Activated CD8-positive, alpha-beta memory T cell treated with anti-CD3 and anti-CD28 coated beads, Interleukin-2, amount 50 U/mL, for 4 hours (primary cell): Measurements from ENCODE around the gene LRRC10B.

ENCODE experiments used
- DNase-seq: peaks from one replicate; pipeline ENCODE4 v3.0.0-alpha.2; 2020

LRRC10B gene

DNA sequence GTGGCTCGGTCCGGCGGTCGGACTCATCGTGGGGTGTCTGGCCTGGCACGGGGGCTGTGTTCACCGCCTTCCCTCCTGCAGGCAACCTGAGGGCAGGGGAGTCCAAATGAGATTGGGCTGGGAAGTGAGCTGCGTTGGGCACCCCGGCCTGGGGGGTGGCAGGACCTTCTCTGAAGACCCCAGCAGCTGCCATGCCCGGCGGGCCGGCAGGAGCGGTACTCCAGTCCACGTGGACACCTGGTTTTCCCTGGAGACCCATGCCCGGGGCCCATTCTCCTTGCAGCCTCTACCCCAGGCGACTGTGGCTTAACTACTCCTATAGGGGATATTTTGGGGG is 24.5 kb downstream of the LRRC10B start:
- no peak for DNase-seq

DNA sequence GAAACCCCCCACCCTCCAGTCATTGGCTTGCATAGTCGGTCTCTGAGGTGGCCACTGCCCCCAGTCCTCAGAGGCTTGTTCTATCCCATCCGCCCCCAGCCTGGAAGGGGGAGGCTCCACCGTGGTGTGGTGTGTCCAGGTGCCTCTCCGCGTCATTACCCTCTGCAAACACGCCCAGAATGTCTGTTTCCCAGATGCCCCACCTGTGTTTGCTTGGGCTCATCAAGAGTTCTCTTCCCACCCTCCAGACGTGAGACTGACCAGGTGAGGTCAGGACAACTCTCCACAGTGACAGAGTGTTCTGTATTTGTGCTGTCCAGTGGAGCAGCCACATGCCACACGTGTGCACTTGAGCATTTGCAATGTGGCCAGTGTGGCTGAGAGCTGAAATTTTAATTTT is 24.9 kb downstream of the LRRC10B start:
- DNase-seq: no peak

DNA sequence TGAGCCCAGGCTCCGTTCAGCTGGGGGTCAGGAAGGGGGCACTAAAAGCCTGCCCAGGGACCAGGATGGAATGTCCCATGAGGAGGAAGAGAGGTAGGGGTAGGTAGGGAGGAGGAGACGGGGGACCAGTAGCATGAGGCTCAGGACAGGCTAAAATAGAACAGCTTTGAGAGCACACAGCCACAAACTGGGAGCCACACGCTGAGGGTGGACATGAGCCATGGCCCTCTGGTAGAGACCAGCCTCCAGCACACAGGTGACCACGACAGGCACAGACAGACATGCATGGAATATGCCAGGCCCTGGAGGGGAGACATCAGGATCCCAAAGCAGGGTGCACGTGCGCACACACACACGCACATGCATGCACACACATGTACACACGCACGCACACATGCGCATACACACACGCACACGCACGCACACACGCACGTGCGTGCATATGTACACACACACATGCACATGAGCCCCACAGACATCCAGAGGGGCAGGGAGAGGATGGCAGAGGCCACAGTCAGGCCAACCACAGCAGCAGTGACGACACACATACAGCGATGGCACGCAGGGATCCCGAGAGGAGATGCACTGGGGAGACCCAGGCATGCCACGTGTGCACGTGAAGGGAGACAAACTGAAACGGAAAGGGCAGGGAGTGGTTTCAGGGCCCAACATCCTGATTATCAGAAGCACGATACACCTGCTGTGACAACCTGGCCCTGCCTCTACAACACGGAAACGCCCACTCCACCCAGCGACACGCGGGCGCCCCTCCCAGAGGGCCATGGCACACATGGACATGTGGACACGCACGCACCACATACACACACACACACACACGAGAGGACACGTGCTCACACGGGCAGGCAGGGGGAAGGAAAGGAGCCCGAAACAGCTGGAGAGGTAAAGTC is 25.7 kb downstream of the LRRC10B start:
- no peak for DNase-seq

DNA sequence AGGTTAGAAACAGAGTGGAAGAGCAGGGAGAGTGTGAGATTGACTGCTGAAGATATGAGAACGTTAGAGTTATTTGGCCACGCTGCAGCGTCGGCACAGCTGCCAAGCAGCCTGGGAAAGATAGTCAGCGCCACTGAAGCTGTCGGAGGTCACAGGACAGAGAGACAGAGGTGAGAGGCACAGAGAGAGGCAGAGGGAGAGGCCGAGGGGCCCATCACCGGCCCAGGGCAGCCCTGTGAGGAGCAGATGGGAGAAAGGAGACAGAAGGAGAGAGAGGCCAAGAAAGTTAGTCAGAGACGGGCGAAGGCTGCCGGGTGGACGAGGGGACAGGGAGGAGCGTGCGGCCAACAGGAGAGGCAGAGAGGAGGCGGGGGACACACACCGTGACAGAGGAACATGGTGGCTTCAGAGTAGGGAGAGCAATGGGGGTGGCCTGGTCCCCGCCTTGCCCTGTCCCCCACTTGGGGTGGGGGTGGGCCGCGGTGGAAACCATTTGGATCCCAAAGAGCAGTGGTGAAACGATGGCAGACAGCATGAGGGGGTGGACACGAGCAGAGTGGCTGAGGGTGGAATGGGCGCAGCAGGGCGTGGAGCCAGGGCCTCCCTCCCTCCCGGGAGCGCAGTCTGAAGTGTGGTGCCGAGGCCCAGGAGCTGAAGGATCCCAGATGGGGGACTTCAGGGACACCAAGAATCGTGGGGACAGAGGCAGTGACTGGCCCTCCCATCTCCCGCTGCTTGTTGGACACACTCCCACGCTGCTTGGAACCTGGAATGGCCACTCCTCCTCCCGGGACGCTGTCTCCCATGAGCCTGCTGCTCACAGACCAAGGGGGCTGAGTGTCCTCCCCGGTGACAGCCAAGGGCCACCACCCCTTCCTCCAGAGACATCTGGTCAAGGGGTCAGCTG is 26.6 kb downstream of the LRRC10B start:
- DNase-seq: no peak

DNA sequence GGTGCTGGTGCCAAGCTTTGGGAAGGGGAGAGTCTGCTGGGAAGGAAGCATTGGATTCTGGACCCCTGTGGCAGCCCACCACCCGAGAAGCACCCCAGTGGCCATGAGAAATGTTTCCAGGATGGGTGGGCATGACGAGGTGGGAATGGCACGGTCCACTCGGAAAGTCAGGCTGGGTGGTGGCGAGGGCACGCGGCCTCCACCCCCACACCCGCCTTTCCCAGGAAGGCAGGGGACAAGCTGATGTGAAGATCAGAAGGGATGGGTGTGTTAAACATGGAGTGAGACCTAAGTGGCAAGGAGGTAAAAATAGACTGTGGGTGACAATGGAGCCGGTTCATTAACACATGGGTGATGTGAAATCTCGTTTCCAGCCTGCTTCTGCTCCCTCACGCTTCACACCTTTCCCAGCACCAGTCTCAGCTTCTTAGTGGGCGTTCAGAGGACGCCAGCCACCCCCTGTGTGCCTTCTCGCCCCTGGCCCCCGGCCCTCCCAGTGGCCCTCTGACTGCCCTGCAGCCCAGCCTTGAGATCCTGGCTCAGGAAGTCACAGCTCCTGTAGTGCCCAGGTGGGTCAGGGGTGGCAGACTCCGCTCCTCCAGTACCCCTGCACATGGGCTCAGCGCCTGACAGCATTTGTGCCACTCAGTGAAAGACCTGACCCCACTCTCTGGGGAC is 27.6 kb downstream of the LRRC10B start:
- no peak for DNase-seq

DNA sequence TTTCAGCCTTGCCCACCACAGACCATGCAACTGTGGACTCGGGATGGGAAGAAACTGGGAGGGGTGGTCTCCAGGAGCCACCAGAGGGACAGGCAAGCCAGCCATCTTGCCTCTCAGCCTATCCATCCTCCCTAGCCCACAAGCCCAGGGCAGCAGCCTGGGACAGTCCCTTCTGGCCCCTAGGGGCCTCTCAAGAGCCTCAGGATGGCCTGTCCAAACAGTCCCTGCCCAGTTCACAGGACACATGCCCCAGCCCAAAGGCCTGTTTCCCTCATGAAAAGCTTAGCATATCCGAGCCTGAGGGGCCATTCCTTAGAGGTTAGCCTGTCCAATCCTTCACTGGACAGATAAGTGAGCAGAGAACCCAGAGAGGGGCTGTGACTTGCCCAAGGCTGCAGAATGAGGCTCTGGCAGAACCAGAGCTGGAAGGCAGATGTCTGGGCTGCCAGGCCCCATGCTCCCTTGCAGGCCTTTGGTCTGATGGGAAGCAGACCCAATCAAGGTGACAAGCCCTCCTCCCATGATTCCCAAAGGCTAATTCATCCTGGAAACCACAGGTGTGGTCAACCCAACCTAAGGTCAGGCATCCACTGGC is 28.2 kb downstream of the LRRC10B start:
- DNase-seq: no peak

DNA sequence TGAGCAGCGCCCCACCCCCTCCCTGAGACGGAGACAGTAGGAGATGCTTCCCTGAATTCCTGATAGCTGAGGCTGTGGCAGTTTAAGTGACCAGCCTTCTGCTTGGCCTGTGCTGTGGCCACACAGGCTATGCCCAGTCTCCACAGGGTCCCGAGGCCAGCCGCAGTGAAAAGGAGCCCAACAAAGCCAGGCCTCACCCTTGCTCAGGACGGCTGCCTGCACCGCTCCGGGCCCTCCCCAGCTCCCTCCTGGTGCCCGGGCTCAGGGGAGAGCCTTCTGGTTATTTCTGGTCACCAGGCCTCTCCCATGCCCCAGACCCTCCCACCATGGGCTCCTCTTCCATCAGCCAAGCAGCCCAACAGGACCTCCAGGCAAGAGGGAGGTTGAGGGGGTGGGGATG is 28.8 kb downstream of the LRRC10B start:
- no peak for DNase-seq

DNA sequence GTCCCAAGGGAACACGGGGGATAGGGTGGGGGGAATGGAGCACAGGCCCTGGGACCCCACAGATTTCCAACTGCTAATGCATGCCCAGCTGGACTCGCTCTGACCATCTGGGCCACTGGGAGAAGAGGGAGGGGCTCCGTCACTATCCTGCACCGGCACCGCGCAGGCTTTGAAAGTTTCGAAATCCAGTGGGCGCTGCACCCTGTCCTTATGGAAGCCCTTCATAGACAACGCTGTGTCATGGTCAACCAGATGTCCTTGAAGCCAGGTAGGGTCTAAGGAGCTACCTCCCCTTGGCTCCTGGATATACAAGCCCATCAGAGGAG is 30.1 kb downstream of the LRRC10B start:
- no peak for DNase-seq

DNA sequence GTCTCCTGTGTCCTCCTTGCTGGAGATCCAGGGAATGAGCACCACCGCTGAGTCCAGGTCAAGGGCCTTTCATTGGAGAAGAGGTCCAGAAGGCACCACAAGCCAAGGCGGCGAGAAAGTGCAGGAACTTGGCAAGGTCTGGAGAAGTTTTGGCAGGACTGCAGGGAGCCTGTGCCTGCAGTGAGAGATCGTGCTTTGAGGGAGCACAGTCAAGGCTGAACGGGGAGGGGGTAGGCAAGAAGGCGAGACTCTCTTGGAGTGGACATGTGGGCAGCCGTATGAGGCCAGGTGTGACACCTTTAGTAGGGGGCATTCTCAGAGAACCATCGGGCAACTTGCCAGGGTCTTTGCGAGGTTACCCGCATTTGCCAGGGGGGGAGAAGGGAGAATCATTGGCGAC is 30.5 kb downstream of the LRRC10B start:
- DNase-seq: no peak

DNA sequence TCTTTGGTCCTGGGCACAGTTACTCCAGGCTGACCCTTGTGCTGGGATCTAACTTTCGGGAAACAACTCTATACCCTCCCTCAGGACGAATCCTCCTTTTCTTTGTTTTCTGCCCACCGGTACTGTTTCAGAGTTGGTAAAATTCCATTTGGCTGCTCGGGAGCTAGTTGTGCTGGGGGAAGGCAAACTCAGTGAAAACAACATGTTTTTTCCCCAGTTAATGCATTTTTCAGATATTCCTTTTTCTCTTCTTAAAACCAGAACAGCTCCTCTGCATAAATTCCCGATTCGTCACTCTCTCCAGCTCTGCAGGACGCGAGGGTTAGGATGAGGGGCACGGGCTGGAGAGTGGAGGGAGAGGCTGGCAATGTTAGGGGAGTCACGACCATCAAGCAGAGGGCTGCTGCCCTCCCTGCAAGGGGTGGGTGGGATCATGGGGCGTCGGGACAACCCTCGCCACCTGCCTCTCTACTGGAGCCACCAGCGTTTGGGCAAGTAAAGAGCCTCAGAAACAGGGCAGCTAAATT is 31.3 kb downstream of the LRRC10B start:
- DNase-seq: no peak

DNA sequence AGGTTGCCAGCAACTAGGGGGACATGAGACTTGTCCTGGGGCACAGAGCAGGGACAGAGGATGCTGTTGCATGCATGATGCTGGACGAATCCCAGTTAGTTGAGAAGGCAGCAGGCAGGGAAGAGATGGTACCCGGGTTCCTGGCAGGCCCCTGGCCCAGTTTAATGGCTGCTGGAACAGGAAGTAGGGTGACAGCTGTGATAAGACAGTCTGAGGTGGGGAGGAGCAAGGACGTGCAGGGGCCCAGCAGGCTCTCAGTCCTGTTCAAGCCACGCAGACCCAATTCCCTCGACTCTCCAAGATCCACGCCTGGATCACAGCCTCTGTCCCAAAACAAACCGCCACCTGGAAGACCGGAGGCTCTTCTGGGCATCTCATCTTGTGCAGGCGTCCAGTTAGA is 32.0 kb downstream of the LRRC10B start:
- DNase-seq: no peak

DNA sequence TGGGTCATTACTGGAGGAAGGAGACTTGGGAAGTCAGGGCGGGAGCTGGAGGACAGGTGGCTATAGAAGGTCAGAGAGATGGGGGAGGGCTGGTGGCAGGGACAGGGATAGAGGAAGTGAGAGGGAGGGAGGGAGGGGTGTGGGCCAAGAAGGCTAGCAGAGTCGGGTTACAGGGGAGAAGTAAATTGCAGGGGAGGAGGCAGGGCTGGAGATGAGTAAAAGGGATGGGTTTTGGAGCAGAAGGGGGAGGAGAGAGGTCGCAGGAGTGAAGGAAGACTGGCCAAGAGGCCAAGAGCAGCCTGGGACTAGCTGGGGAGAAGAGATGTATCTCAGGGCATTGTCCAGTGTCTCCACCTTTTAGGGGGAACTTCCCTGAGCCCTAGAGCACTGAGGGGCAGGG is 33.0 kb downstream of the LRRC10B start:
- DNase-seq: no peak

DNA sequence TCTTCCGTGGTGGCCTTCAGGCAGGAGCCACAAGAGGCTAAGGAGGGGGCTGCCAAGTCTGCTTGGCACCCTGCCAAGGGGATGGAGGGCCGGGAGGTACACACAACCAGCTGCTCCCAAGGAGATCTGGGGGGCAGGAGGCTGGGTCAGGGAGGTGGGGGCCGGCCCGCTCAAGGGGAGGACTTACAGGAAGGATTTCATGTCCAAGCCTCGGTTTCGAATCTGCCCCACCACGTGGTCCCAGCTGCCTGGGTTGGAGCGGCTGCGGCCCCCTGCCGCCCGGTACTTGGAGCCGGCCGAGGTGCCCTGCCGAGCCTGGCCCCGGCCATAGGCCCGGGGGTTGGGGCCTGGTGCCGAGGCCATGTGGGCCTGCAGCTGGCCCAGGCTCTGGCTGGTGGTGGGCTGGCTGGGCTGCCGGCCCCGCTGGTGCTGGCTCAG is 33.5 kb downstream of the LRRC10B start:
- DNase-seq: no peak

DNA sequence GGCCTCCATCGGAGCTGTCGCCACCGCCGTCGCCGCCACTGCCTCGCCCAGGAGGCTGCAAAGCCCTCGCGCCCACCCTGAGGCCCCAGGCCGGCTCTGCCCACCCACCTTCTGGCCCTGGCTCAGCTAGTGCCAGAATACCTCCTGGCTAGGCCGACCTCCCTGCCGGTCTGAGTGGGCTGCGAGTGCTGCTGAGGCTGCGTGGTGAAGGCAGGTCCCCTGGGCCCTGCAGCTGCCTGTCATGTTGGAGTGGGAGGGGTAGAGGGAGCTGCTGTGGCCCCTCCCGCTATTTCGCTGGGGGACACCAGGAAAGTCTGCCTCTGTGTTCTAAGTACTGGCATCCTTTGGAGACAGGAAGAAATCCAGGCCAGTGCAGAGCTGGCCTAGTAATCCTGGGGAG is 34.2 kb downstream of the LRRC10B start:
- no peak for DNase-seq

DNA sequence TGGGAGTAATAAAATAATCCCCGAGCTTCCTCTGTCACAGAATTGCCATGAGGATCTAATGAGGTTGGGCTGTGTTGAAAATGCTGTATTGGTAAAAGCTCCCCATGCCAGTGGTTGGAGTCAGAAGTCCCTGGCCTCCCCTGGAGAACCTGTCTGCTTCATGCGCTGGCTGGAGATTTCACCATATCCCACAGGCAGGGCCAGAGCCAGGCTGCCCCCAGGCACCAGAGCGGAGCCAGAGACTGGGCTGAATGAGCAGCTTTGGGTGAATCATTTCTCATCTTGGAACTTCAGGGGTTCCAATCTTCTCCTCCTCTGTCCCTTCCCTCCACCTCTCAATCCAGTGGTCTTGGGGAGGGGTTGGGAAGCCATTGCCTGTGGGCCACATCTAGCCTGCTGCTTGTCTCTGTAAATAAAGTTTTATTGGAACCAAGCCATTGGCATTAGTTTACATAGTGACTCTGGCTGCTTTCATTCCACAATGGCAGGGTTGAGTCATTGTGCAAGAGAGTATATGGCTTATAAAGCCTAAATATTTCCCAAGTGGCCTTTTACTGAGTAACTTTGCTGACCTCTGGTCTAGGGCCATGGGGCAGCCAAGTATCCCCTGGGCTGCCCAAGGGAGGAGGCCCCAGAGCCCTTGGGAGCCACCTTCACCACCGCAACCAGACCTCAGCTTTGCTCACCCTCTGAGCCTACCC is 35.2 kb downstream of the LRRC10B start:
- no peak for DNase-seq

DNA sequence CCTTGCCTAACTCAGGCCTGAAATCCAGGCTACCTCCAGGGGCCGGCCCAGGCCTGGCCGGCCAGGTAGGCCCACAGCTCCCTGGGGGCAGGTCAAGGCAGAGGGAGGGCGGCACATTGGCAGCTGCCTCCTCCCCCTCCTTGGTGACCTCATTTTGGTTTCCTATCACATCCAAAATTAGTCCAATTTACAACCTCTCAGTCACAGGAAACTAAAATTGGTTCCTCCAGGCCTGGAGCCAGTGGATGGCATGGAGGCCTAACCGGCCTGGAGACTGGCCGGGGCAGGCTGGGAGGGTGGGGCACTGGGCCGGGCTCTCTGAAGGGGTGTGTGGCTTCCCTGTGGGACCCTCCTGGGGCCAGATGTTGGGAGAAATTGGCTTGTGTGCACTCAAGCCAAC is 35.9 kb downstream of the LRRC10B start:
- no peak for DNase-seq

DNA sequence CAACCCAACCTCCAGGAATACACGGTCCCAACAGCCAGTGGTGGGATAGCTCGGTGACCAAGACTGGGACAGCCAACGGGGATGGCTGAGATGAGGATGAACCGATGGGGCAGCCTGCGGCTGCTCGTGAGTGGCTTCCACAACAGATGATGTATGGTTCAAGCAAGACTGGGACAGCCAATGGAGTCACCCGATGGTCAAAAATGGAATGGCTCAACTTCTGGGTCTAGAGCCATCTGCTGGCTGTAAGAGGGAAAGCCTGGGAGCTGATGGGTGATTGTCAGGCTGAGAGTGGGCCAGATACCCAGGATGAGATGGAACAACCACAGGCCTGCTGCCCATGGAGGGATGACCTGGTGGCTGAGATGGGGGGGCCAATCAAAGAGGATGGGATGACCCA is 36.8 kb downstream of the LRRC10B start:
- DNase-seq: no peak

DNA sequence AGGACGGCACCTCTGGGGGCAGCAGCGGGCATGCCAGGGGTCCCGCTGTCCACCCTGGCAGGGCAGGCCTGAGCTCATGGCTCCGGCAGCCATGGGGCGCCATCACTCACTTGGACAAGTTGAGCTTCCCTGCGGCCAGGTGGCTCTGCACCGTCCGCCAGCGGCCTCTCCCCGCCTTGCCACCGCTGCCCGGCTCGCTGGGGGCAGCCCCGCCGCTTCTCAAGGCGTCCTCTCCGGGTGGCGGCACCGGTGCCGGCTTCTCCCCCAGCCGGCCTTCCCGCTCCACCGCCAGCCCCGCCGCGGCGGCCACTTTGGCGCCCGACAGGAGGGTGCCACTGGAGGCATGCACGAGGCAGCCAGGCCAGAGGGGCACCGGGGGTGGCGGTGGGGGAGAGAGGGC is 37.4 kb downstream of the LRRC10B start:
- no peak for DNase-seq

DNA sequence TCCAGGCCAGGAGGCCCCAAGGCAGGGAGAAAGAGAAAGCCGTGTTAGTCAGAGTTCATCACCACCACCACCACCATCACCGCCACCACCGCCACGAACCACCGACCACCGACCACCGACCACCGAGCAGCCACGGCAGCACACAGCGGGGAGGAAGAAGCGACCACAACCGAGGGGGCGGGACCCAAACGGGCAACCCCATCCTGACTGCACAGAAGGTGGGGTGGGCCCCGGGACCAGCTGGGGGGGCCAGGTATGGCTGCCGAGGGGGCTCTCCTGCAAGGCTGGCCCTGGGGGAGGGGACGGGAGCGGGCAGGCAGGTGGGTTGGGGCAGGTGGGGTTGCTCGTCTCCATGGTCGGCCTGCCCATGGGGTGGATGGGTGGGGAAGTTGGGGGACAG is 38.1 kb downstream of the LRRC10B start:
- DNase-seq: no peak

DNA sequence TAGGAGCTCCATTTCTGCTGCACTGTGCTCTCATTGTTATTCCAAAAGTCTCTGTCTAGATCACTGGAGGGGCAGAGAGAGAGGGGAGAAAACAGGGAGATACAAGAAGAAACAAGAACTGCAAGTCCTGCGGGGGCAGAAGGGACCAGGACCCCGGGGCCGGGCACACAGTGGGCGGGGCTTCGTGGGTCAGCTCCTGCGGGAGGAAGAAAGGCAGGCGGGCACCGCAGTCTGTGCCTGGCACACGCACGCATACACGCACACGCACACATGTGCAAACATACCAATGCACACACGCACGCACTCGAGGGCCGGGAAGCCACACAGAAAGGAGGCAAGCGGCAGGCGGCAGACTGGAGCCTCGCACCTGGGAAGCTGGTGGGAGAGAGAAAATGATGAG is 38.7 kb downstream of the LRRC10B start:
- no peak for DNase-seq

DNA sequence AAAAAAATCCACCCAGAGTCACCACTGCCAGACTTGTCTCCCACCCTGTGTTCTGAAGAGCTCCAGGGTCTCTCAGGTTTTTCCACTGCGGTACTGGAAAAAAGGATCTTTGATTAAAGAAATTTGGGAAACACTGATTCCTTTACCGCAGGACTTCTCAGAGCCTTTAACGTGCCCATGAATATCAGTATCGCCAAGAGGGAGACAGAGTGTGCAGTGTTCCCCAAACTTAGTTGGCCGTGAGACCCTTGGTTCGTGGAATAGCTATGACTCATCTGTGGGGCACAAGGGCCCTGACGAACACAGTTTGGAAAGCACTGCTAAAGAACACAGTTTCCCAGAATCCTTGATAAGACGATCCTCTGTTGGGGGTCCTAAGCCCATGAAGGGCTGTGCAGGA is 40.6 kb downstream of the LRRC10B start:
- DNase-seq: no peak
